Upper lobe of left lung (tissue), 4 donors: ENCODE data around the gene SEMA4C.

Experiments used
- POLR2A ChIP-seq, 4 donors: fragments of 450-650 bp; IDR thresholded peaks; one replicate each; pipeline ENCODE4 v1.5.1; 2016 to 2017; ENCODE audit warnings: antibody characterized with exemption in 4 of 4, mild to moderate bottlenecking in 2 of 4
- POLR2AphosphoS5 ChIP-seq, 2 donors: sonication (generic); formaldehyde crosslinking; IDR thresholded peaks; one replicate each; pipeline ENCODE4 v1.5.1; 2017; ENCODE audit warnings: antibody characterized with exemption in 2 of 2
- TF ChIP-seq, protein P1 (sequence below), 6 experiments: fragments of 450-650 bp in 4 of 6; fragments of 200-600 bp in 2 of 6; sonication (generic) in 2 of 6; IDR thresholded peaks; one replicate each; pipeline ENCODE4 v1.5.1; 2016 to 2019; ENCODE audit warnings: antibody characterized with exemption in 6 of 6

GRCh38 chr2:96832408-96832753 is 37.5 kb downstream of the SEMA4C start:
- TF ChIP-seq POLR2A (IDR thresholded peaks at IDR 0.05) (no peak), POLR2AphosphoS5 (IDR thresholded peaks at IDR 0.05) (no peak)
- TF ChIP-seq, protein P1, sequence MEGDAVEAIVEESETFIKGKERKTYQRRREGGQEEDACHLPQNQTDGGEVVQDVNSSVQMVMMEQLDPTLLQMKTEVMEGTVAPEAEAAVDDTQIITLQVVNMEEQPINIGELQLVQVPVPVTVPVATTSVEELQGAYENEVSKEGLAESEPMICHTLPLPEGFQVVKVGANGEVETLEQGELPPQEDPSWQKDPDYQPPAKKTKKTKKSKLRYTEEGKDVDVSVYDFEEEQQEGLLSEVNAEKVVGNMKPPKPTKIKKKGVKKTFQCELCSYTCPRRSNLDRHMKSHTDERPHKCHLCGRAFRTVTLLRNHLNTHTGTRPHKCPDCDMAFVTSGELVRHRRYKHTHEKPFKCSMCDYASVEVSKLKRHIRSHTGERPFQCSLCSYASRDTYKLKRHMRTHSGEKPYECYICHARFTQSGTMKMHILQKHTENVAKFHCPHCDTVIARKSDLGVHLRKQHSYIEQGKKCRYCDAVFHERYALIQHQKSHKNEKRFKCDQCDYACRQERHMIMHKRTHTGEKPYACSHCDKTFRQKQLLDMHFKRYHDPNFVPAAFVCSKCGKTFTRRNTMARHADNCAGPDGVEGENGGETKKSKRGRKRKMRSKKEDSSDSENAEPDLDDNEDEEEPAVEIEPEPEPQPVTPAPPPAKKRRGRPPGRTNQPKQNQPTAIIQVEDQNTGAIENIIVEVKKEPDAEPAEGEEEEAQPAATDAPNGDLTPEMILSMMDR (IDR thresholded peaks at IDR 0.05), result no peak
